Inferior parietal cortex (tissue), 1 donor: ENCODE results near the gene PELO.
A peak's percentile ranks its signal among the peaks of the same experiment; 100 is the strongest.
"Not testable (repeated sequence)": the region's sequence is repeated elsewhere in the genome, so short reads cannot be mapped to it uniquely, and the experiment has no call there.

Experiments used
- DNase-seq: peaks from one replicate; pipeline ENCODE4 v3.0.0-alpha.2; 2016; ENCODE audit errors: extremely low spot score

The PELO gene

GRCh38 chr5:52800394-52801213 is 12.9 kb downstream of the PELO start:
- DNase-seq = peak; percentile 21

DNA sequence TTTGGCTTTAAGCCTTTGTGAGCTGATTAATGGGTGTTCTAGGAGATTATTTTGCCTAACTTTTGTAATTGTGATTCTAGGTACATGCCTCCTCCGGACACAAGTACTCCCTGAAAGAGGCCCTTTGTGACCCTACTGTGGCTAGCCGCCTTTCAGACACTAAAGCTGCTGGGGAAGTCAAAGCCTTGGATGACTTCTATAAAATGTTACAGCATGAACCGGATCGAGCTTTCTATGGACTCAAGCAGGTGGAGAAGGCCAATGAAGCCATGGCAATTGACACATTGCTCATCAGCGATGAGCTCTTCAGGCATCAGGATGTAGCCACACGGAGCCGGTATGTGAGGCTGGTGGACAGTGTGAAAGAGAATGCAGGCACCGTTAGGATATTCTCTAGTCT is 13.6 kb downstream of the PELO start:
- DNase-seq = peak; percentile 19

- DNase-seq = no peak
These were observed 14.7 kb downstream of the PELO start for GRCh38 chr5:52802272-52802973.

DNA sequence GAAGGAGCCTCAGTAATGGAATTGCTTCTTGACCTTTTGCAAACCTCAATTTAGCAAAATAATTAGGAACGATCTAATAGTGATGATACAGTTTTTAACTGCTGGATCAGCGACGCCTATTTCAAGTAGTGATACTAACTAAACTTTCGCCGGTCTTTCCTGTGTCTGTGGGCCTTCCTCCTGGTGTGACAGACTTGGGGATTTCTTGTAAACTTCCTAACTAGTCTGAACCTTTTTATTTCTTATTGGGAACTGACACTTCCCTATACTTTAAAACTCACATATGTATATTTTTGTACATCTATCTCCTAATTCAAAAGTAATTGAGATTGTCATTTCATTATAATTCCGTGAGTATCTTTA is 15.2 kb downstream of the PELO start:
- DNase-seq = no peak

GRCh38 chr5:52804387-52804791 is 16.7 kb downstream of the PELO start:
- no peak for DNase-seq

DNA sequence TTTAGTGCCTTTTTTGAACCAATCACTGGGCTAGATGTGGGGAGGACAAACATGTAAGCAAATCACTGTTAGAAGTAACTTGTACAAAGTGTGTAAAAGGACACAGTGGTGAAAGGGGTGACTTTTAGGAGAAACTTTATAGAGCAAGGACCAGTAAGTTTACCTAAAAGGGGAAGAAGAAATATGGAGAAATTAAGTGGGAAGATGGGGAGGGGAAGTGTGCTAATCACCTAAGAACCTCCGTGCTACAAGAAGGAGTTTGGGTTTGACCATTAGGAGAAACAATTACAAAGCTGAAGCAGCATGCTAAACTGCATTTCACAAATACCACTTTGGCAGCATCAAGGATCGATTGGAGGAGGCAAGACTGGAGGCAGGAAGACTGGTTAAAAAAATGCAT is 17.3 kb downstream of the PELO start:
- no peak for DNase-seq

- DNase-seq = no peak
These were observed 17.9 kb downstream of the PELO start for GRCh38 chr5:52805615-52806014.

DNA sequence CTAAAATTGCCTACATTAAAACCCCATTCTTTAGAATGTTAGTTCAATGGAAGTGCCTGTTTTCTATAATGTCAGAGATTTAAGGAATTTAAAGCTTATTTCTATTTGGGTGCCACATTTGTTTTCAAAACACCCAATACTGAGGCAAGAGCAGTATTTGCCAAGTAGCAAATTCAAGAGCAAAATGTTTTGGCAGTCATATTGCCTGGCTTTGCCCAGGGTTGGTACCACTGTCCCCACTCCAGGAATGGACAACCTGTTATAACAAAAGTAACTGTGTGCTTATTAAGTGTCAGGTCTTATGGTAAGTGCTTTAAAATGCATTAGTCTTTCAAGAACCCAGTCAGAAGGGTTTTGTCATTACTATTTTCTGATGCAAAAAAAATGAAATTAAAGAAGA is 19.3 kb downstream of the PELO start:
- no peak for DNase-seq

GRCh38 chr5:52807723-52808122 is 20.0 kb downstream of the PELO start:
- no peak for DNase-seq

DNA sequence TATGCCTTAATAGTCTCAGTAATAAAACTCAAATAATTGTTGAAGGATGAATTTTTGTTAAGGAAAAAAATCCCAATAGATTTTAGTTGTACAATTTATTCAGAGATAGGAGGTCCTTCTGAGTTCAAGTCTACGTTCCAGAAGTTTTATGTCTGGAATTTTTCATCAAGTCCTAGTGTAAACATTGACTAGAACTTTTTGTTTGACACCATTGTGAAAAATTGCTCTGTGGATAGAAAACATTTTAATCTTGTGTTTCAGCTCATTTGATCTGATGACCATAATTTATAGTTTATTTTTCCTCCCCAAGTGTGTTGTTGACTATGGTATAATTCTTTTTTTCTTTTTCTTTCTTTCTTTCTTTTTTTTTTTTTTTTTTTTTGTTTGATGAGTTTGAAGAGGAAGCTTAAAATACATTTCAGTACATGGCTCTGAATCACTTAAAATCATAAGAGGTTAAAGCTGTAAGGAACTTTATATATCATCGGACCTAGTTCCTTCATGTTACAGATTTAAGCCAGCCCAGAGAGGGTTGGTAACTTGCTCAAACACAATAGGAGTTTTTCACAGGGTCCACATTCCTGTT is 20.7 kb downstream of the PELO start:
- no peak for DNase-seq

GRCh38 chr5:52809884-52810283 is 22.2 kb downstream of the PELO start:
- no peak for DNase-seq

- no peak for DNase-seq
These were observed 22.7 kb downstream of the PELO start for GRCh38 chr5:52810426-52810825.

- DNase-seq = no peak
These were observed 23.5 kb downstream of the PELO start for GRCh38 chr5:52811067-52811749.

DNA sequence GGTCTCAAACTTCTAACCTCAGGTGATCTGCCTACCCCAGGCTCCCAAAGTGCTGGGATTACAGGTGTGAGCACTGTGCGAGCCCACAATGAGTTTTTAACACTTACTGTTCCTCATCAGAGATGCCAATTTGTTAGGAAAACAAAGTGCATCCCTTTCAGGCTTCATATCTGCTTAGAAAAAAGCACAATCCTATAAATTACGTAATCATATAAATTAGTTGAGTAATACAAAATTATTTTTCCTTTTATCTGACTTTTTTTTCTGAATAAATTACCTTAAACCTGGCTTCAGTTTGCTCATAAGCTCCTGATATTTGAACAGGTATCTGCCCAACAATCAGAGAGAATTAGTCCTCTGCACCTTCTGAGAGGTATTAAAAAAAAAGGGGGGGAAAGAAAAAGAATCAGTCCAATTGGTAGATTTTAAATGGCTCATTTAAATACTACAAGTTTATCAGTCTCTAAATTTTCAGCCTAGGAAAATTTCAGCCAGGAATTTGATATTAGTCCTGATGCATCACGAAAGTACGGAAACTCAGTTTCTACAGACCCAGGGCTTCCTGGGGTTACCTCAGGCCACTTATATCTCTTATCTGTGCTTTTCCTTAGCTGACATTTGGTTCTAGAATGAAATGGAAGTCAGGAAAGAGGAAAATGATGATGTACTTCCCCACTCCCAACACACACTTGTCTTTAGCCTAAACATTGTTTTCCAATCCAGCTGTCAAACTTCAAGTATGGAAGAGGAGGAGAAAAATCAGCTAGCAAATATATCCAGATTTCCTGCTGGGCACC is 26.8 kb downstream of the PELO start:
- no peak for DNase-seq

GRCh38 chr5:52817818-52818217 is 30.1 kb downstream of the PELO start:
- DNase-seq = no peak

DNA sequence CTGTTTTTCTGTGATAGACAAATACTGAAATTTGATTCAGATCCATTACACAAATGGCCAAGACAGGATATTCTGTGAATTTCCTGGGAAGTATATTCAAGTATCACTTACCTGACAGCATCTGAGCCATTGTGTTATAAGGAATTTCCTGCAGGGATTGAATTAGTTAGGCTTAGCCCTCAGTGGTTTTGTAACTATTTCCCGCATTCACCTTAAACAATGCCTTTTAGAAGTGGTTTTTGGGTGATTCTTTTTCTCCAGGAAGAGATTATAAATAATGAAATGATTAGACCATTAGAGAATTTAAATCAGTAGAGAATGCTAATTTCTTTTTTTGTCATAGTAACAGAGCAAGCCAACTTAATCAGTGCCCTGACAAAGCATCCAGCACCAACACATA is 30.6 kb downstream of the PELO start:
- no peak for DNase-seq

- DNase-seq = not testable (repeated sequence)
These were observed 31.1 kb downstream of the PELO start for GRCh38 chr5:52818807-52819206.

DNA sequence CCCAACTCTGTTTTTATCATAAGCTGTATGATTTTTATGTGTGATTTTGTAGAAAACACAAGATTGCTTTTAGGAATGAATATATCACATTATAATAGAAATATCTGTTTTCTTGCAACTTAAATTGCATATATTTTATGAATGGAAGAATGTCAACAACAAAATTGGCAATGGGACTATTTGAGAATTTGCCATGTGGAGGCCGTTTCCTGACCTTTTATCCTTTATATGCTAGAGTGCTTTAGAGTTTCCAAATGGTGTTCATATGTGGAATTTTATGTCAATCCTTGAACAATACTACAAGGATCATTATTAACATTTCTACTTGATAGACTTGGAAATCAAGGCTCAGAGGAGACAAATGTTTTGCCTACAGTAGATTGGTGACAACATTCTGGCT is 34.2 kb downstream of the PELO start:
- DNase-seq = no peak

DNA sequence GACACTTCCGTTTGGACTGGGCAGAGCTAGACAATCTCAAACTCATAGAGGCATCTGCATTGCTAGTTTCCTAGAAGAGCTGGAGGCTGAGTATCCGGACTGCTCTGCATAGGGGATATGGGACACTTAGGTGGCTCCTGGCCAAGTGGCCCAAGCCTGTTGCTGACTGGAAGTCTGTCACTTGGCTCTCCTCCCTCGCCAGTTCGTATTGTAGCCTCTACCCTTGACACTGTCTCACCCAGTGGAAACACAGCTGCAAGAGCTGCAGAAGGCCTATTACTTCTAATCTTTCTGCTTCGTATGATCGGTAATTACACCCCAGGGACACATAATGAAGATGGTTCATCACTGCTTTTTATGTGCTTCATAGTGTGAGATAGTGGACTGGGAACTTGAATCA is 34.7 kb downstream of the PELO start:
- no peak for DNase-seq

DNA sequence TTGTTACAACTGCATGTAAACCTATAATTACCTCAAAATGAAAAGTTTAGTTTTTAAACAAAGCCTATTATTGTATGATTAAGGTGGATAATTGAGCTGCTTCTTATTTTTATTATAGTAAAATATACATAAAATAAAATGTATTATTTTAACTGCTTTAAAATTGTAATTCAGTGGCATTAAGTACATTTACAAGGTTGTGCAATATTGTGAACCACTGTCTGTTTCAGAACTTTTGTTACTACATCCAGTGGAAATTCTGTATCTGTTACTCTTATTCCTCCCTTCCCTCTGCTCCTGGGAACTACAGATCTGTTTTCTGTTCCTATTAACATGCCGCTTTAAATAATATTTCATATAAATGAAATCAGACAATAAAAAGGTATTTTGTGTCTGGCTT is 37.1 kb downstream of the PELO start:
- no peak for DNase-seq

DNA sequence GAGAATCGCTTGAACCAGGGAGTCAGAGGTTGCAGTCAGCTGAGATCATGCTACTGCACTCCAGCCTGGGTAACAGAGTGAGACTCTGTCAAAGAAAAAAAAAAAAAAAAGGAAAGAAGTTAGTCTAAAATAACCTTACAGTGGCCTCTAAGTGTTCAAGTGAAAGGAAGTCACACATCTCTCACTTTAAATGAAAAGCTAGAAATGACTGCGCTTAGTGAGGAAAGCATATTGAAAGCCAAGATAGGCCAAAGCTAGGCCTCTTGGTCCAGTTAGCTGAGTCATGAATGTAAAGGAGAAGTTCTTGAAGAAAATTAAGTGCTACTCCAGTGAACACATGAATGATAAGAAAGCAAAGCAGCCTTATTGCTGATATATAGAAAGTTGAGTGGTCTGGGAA is 38.1 kb downstream of the PELO start:
- no peak for DNase-seq

GRCh38 chr5:52827815-52828214 is 40.1 kb downstream of the PELO start:
- DNase-seq = no peak
